HG03571 (cell line): Measurements from ENCODE around the gene POLRMT.

ENCODE experiments used
- ATAC-seq: cut with Tn5 transposase; IDR thresholded peaks from one replicate; pipeline ENCODE4 v1.9.1; 2021; ENCODE audit not compliant: unreplicated experiment

Gene POLRMT

GRCh38 chr19:581399-582111 lies 51.8 kb downstream of the POLRMT start:
- no peak for ATAC-seq

- no peak for ATAC-seq
Measured at GRCh38 chr19:580274-580835, 53.0 kb downstream of the POLRMT start.

GRCh38 chr19:579842-580155 lies 53.5 kb downstream of the POLRMT start:
- ATAC-seq, result no peak

- ATAC-seq, result no peak
Measured at GRCh38 chr19:579111-579841, 54.1 kb downstream of the POLRMT start.

- no peak for ATAC-seq
Measured at GRCh38 chr19:577439-578392, 55.6 kb downstream of the POLRMT start.

- ATAC-seq, result no peak
Measured at GRCh38 chr19:576768-577438, 56.4 kb downstream of the POLRMT start.

- no peak for ATAC-seq
Measured at GRCh38 chr19:575527-576506, 57.5 kb downstream of the POLRMT start.

GRCh38 chr19:574658-575526 lies 58.4 kb downstream of the POLRMT start:
- no peak for ATAC-seq

- no peak for ATAC-seq
Measured at GRCh38 chr19:573519-573825, 59.9 kb downstream of the POLRMT start.

GRCh38 chr19:572743-573518 lies 60.4 kb downstream of the POLRMT start:
- peak; percentile 4 for ATAC-seq

- ATAC-seq, result peak; percentile 70
Measured at GRCh38 chr19:572140-572742, 61.1 kb downstream of the POLRMT start, which contains the start of gene BSG. TSS of gene BSG (plus strand) at chr19:572596. CDS start at chr19:572635, 39 bp downstream.

GRCh38 chr19:571566-571974 lies 61.8 kb downstream of the POLRMT start:
- no peak for ATAC-seq

- ATAC-seq, result no peak
Measured at GRCh38 chr19:570937-571565, 62.3 kb downstream of the POLRMT start.

GRCh38 chr19:570251-570686 lies 63.1 kb downstream of the POLRMT start:
- no peak for ATAC-seq

- ATAC-seq, result no peak
Measured at GRCh38 chr19:567296-567900, 65.9 kb downstream of the POLRMT start.
